DMS153 (cell line): ENCODE measurements around the gene MYDGF.
"Not testable (repeated sequence)": the region's sequence is repeated elsewhere in the genome, so short reads cannot be mapped to it uniquely, and the experiment has no call there.

ENCODE experiments used
- DNase-seq: peaks from one replicate; lab custom pipeline; 2025; lab: John Stamatoyannopoulos, UW

Gene MYDGF

DNA sequence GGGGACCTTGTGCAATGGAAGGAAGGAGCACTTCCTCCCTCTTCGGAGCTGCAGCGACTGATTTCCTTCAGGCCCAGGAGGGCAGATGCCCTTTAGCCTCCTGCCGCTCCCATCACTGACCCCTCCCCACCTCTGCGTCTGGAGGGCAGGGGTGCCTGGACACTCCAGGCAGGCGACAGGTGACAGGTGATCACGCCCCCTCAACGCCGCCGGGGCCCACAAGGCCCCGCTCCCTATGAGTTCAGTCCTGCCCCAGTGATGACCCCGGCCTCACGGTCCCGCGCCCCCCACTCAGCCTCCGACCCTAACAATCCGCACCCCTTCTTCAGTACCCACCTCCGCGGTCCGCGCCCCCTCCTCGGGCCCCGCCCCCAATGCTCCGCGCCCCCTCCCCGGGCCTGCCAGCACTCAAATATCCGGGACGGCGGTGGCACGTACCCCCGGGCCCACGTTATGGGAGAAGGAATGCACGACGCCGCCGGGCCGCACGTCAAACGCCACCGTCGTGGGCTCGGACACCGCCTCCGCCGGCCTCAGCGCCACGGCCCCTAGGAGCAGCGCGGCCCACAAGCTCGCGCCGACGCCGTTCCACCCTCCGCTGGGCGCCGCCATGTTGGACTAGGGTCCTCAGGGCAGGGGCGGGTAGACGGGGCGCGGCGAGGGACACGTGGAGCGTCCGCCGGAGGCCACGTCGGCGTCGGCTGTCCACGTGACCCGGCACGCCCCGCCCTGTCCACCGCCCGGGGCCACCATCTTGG lies at the start of gene MYDGF:
MYDGF (minus strand) TSS at position 620 of the 758 bp plus-strand sequence; CDS start at position 612, 8 bp downstream.
- peak; percentile 62 for DNase-seq

DNA sequence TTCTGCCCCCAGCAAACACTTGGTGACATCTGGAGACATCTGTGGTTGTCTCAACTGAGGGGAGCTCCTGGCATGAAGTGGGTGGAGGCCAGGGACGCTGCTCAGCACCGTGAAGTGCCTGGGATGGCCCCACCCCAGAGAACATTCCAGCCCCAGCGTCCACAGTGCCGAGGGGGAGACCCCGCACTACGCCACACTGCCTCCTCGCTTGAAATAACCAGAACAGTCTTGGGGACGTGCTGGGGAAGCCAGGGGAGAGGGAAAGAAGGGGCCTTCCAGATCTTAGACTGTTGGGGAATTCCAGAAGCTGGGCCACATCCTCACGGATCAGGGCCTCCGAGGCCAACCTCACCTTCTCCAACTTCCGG lies 49.3 kb upstream of the MYDGF start:
- no peak for DNase-seq

DNA sequence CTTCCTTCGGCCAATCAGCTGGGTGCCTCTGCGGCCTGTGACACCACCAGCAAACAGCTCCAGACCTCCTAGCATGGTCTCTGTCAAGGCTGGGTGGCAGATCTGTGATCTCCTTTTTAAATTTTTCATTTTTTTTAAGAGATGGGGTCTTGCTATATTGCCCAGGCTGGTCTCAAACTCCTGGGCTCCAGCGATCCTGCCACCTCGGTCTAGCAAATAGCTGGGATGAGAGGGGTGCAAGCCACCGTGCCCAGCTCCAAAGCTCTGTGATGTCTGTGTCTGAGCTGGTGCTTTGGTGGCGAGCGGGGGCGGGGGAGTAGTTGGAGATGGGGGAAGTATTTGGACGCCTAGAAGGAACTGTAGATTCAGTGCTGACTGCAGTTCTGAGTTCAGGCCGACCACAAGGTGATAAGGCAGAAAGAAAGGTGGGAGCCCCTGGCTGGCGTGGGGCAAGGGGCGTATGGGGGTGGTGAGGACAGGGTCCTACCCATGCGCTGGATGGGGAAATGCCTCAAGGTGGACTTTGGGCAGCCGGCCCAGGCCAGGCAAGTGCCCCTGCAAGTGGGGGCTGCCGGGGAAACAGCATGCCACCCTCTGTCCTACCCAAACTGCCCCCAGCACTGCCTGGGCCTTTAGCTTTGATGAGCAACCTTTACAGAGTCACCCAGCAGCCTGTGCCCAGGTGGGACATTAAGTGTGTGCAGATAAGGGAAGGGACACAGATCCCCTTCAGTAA lies 48.0 kb upstream of the MYDGF start:
- no peak for DNase-seq

DNA sequence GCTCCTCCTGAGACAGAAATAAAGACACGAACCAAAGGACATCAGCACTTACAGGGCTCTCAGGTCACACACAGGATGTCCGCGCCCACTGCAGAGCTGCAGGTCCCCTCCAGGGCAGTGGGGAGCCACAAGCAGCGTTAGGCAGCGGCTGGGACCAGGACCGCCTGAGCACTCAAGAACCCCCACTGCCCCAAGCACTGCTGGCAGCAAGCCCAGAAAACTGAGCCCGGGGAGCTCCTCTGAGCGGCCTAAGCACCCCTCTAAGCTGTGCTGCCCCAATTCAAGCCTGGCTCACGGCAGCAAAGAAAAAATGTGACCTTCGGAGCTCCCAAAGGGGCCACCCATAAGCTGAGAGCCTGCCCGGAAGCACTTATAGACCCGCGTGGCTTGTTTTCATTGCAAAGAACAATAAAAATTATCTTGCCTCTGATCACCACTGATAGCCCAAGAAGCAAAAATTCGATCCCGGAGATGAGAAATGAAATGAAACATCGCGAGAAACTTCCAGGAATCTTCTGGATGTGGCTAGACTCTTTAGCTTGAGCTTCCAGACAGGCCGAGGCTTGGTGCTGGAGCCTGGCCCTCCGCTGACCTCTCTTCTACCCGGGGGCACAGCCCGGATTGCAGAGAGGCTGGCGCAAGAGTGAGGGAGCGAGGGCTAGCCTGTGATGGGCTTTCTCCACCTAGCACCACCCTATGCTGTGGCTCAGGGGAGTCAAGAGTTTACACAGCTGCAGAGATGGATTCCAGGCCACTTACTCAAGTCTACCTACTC lies 47.2 kb upstream of the MYDGF start:
- DNase-seq = no peak

DNA sequence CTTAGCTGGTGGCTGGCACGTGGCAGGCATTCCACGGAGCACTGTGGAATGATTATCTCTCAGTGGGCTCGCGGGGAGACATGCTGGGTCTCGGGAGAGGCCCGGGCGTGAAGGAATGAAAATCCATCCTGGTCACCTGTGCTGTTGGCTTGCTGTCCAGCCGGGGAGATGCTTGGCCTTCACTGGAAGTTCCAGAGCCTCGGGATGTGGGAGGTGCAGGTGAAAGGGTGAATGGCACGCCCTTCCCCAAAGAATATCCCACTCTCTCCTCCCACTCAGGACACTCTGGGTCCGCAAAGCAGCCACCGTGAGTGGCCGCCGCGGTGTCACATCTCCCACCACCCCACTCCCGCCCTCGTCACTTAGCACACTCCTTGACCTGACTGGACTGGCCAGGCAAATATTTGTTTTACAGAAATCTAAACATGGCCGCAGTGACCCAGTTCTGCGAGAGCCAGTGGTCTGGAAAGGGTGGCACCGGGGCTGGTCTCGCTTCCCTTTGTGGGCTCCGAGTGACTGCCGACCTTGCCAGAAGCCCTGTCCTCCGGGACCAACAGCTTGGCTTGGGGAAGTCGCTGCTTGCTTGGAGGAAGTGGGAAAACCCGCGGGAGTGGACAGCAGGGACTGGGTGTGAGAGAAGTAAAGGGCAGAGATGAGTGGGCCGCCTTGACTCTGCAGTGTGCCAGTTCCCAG lies 45.5 kb upstream of the MYDGF start:
- no peak for DNase-seq

DNA sequence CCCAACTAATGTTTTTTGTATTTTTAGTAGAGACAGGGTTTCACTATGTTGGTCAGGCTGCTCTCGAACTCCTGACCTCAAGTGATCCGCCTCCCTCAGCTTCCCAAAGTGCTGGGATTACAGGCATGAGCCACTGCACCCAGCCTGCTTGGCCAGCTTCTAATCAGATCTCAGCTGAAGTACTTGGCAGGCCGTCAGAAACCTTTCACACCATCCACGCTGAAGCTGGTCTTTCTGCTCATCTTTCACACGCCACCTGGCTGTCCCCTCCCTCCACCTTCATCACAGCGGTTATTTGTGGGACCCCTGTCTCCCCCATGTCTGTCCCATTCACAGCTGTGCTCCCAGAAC lies 45.0 kb upstream of the MYDGF start:
- DNase-seq = not testable (repeated sequence)

DNA sequence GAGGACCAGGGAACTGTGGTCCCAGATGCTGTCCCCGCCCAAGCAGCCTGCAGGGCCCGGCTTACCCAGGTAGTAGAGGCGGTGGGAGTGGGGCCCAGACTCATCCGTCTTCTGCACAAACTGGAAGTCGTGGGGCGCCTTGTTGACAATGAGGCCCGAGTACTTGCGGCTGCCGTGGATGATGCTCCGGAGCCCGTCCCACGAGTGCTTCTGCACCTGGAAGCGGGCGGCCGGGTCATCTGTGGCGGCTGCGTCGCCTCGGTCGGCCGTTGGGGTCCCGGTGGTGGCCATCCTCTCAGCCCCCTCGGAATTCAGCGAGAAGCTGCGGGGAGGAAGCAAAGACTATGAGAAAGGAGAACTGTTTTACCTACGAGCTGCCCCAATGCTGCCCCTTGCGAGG lies 43.9 kb upstream of the MYDGF start:
- no peak for DNase-seq

DNA sequence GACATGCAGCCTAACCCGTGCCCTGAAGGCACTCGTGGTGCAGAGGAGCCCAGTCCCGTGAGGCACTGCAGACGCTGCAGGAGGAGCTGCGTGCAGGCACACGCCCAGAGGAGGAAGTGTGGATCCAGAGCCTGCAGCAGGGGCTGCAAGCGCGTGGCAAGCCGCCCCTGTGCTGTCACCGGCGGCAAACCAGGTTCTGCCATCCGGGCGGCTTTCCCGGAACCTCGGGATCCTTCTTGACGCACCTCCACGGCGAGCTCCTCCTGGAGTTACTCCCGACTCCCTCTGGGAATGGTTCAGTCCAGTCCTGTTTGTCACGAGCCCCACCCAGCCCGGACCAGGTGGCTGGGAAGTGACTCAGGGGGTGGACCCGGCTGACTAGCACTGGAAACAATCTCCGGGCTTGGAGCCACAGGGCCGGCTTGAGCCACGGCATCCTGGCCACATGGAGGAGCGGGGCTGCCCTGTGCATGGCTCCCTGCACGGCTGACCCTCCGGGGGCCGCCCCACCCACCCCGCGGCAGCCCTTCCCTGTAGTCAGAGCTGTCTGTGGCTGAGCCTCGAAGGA lies 43.3 kb upstream of the MYDGF start:
- DNase-seq = no peak

DNA sequence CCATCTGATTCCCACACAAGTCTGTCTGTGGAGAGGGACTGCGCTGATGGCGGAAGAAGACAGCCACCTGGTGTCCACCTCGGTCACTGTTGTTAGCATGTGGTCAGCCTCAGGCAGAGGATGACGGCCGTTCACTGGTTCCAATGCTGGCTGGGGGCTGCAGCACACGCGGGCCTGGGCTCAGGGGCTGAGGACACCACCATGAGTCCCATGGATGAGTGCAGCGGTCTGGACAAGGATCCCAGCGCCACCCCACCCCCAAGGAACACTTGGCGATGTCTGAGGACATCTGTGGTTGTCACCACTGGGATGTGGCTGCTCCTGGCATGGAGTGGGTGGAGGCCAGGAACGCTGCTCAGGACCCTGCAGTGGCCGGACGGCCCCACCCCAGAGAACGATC lies 42.6 kb upstream of the MYDGF start:
- no peak for DNase-seq

DNA sequence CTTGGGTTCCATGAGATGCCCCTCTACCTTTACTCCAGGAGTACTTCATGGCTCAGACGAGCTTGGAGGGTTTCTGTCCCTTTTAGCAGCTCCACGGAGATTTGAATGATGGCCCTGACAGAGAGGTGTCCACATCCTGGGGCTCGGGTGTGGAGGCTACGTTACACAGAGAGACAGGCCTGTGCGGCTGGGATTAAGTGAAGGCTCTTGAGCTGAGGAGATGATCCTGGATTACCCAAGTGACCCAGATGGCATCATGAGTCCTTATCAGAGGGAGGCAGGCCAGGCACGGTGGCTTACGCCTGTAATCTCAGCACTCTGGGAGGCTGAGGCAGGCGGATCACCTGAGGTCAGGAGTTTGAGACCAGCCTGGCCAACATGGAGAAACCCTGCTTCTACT lies 41.1 kb upstream of the MYDGF start:
- no peak for DNase-seq

DNA sequence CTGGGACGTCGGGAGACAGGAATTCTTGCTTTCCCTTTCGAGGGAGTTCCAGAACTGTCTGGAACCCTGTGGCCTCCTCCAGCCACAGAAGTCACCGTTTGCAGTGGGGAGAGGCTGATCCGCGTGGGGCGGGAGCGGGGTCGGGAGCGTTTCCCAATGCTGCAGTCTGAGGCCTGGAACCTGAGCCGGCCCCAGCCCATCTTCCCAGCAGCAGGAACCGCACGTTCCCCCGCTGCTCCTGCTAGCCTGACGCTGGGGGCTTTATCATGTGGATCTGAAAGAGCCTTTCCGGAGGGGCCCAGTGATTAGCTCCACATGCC lies 40.1 kb upstream of the MYDGF start:
- no peak for DNase-seq

DNA sequence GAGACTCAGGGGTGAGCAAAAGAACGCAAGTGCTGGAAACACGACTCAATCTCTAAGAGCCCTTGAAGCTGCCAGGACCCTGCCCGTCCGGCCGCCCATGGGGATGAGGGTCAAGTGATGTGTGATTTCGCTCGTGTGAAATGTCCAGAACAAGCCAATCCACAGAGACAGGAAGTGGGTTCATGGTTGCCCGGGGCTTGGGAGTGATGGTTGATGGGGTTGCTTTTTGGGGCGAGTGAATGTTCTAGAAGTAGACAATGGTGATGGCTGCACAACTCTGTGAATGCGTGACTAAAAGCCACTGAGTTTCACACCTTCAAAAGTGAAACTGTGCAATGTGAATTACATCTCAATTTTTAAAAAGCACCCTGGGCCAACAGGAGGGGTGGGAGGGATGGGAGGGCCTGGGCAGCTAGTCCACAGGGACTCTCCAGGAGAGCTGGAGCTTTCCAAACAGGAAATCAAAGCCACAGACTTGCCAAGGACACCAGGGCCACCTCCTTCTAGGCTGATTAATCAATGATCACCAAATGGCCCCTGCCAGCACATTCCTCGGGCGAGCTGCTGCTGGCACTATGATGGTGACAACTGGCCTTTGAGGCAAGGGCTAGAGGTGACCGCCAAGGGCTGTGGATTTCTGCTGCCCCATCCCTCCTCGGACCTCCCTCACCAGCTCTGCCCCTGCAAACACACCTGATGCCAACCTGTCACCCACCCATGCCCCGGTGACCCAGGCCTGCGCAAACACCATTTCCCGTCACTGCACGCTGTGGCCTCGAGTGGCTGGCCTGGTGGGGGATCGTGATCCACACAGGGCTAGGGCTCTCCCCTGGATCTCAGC lies 39.5 kb upstream of the MYDGF start:
- DNase-seq = no peak

DNA sequence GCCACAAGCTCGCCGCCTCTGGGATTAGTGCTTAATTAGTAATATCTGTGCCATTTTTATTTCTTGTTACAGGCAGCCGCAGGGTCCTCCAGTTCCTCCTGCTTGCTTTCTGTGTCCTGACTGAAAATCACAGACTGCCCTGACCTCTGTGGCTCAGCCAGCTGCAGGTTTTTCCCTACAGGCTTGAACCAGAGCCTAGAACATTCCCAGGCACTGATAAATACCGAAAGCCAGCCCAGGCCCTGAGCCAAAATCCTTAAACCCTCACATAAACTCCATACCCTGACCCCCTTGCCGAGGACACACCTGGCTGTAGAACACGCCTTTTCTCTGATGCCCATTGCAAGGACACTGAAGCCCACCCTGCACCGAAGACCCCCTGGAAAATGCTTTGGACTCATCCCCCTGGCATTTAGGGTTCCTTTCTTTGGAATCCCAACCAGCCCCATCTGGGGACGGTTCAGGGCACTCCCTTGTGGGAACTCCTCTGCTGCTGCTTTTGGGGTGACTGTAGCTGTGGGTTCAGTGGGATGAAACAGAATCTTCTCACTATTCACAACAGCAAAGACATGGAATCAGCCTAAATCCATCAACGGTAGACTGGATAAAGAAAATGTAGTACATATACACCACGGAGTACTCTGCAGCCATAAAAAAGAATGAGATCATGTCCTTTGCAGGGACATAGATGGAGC lies 38.0 kb upstream of the MYDGF start:
- no peak for DNase-seq

DNA sequence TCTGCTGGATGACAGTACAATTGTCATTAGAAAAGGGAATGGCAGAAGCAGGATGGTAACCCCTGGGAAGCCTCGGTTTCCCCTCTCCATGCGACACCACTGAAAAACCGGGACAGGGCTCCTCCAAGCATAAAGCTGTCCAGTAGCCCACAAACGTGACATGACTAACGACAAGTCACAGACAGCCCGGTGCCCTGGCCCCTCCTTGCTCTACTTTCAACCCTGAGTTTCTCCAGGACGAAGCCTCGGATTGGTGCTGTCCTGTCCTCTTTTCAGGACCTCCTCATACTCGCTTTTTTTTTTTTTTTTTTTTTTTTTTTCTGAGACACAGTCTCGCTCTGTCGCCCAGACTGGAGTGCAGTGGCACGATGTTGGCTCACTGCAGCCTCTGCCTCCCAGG lies 37.2 kb upstream of the MYDGF start:
- no peak for DNase-seq

DNA sequence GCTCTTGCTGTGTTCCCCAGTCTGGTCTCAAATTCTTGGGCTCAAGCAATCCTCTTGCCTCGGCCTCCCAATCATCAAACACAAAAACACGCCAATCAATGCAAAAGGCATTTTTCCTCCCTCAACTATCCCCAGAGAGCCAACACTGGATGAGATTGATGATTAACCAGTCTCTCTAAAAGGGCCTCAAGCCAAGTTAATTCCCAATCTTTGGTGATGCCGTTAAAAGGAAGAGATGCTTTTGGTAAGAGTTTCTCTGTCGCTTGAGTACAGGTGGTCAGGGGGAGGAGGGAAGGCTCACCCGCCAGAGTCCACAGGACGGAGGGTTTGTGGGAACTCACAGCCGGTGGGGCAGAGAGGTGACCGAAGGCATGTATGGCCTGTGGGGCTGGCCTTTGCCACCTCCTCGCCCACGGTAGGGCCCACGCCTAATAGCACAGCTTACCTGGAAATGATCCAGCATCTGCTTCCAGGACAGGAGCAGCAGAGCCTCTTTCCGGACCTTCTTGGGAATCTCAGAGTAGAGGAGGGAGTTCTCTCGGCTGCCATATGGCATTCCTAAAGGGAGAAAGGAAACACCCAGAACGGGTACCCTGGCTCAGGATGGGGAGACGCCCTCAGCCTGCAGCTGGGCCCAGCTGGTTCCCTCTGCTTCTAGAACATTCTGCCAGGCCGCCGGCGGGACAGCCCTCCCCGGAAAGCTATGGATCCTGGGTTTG lies 35.4 kb upstream of the MYDGF start:
- no peak for DNase-seq

DNA sequence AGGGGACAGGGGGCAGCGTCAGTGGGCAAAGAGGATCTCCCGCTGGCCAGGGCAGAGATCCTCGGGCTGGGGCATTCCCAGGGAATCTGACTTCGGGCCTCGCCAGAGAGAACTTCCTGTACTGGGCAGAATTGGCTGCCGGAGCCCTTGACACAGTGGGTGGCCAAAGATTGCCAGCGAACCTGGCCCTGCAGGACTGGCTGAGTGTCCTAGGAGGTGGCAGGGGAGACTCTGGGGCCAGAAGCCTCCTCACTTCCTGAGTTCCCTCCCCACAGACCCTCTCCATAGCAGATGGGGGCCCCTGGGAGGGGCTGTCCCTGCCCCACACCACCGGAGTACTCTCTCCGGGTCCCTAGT lies 34.2 kb upstream of the MYDGF start:
- no peak for DNase-seq

DNA sequence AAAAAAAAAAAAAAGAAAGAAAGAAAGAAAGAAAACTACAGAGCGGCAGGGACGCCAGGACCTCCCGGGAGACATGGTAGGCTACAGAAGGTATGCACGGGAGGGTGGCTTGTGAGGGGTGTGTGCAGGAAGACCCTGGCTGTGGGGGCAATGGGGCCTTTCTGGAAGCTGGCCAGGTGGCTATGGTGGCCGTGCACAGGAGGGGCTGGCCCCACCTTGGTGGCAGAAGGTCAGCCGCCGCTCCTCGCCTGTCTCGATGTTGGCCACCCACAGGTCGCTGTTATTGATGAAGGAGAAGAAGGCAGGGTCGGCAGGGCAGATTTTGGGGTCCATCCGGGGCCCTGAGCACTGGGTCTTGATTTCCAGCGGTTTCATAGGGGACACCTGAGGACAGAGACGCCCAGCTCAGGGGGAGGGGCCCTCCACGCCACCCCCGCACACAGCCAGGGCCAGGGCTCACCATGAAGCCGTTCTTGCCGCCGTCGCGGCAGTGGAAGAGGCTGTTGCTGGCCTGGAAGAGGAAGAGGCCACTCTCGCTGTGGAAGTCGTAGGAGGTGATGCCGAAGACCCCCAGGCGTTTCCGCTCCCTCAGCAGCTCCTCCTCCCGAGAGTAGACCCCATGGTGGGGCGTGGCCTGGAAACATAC lies 33.7 kb upstream of the MYDGF start:
- DNase-seq = no peak

DNA sequence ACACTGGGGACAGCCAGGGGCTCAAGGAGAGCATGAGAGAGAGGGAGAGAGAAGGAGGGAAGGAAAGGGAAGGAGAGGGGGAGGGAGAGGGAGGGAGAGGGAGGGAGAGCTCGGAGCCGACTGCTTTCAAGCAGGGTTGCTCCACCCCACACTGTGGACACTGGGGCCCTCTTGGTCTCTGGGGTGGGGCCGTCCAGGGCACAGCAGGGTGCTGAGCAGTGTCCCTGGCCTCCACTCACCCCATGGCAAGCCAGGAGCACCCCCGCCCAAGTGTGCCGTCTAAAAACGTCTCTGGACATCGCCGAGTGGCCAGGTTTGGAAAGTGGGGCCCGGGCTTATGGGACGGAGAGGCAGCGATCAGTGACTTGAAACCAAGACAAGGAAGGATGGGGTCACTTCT lies 32.6 kb upstream of the MYDGF start:
- no peak for DNase-seq

DNA sequence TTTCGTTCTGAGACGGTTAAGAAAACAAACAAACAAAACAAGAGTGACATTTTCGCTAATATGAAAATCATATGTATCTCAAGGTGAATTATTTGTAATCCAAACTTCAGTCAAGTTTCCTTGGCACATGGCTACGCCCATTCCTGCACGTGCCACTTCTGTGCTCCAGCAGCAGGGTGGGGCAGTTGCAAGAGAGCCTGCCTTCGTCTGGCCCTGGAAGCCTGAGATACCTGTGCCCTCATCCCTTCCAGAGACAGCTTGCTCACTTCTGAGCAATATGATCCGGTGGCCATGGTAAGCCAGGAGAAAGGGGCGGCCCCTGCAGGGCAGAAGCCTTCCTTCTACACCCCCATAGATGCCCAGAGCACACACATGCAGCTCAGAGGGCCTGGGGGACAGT lies 31.4 kb upstream of the MYDGF start:
- no peak for DNase-seq

DNA sequence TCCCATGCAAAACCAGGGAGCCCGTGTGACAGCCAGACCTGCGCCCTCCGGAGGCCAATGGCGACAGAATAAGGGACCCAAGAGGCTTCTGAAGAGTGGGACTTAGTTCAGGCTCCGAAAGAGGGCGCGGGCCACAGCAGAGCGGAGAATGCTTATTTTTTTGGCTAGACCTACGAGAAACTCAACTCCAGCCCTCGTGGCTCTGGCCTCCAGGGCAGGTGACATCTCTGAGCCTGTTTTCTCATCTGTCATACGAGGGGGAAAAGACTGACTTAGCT lies 30.5 kb upstream of the MYDGF start:
- no peak for DNase-seq
